DMS53 (cell line): ENCODE data around the gene C19orf67.
"Not testable (repeated sequence)": the region's sequence is repeated elsewhere in the genome, so short reads cannot be mapped to it uniquely, and the experiment has no call there.

Experiments
- DNase-seq: peaks from one replicate; lab custom pipeline; 2025; lab: John Stamatoyannopoulos, UW

C19orf67 gene

DNA sequence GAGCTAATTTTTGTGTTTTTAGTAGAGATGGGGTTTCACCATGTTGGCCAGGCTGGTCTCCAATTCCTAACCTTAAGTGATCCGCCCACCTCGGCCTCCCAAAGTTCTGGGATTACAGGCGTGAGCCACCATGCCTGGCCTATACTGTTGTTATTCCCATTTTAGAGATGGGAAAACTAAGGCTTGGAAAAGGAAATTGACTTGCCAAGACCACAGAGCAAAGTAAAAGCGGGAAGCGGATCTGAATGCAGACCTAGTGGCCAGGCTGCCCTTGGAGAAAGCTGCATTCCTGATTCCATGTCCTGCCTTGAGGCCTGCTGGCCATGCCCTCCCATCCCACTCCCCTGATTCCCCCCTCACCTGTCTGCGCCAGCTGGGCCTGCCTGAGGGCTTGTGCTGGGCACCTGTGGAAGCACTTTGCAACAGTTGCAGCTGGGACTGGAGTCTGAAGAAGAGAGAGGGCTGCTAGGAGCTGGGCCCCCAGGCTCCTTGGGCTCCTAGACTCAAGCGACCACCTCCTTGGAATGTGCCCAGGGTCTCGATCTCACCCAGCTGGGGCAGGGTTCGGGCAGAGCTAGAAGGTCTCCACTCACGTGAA, 29.4 kb downstream of the C19orf67 start:
- no peak for DNase-seq

DNA sequence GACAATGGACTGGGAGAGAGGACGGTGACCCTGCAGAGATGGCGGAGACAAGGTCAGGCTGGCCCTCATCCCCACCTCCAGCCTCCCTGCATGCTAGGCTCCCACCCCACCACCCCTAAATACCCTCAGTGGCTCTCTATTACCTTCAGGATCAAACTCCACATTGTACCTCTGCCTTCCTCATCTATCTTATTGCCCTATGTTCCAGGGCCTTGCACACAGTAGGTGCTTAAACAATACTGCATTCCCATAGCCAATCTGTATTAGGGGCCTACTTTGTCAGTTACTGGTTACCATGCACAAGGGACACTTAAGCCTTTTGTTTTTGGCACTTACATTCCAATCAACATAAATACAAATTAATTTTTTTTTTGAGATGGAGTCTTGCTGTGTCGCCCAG, 30.2 kb downstream of the C19orf67 start:
- DNase-seq: no peak

DNA sequence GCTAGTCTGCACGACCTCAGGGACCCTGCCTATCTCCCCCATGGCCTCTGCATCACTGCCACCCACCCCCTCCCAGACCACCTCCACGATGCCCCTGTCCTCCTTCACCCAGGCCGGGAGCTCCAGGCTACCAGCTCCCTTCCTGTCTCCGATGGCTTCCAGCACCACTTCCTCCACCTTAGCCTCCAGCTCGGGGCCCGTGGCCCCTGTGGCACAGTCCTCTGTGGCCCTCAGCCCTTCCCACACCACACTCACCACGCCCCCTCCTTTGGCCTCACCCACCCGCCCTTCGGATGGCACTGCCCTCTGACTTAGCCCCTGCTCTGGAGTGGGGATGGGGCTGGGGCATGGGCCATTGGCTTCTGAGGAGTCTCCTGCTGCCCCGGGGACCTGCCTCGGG, 30.9 kb downstream of the C19orf67 start:
- no peak for DNase-seq

DNA sequence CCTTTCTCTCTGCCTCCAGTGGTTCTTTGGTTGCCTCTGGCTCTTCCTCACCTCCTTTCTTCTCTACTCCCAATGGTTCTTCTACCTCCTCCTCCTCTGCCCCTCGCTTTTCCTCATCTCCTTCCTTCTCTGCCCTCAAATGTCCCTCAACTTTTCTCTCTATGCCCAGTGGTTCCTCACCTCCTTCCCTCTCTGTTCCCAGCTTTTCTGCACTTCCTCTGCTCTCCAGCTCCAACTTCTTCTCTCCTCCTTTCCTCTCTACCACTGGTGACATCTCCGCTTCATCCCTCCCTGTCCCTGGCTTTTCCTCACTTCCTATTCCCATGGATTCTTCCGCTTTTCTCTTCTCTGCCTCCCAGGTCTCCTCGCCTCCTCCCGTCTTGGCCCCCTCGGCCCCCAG, 31.5 kb downstream of the C19orf67 start:
- DNase-seq: no peak

DNA sequence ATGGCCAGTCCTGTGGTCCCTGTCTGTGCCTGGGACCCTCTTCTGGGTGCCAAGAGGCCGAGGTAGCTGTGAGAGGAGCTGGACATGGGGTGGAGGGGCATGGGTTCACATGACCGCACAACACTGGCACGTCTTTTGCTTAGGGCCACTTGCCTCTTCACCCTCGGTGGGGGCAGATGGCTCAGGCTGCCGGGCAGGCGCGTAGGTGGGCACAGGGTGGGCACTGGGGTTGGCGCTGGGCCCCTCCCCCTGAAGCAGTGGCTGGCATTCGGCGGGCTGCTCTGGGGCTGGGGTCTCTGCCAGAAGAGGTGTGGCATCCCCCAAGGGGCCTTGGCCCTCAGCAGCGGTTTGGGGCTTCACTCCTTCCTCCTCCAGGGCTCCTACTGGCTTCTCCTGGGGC, 32.1 kb downstream of the C19orf67 start:
- no peak for DNase-seq

DNA sequence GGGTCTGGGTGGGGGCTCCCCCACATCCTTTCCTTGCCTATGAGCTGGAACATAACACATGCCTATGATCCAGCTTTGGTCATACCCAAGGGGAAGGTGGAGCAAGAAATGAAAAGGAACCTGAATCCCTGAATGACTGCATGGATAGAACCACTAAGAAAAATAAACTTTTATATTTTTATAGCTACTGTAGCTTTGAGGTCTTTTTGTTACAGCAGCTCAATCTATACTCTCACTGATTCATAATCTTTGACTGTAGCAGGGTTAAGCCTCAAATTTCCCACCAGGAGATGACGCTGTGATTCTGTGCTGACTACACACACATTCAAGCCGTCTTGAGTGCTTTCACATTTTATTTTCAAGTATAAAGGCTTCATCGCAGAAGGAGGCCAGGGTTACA, 32.6 kb downstream of the C19orf67 start:
- DNase-seq: no peak

DNA sequence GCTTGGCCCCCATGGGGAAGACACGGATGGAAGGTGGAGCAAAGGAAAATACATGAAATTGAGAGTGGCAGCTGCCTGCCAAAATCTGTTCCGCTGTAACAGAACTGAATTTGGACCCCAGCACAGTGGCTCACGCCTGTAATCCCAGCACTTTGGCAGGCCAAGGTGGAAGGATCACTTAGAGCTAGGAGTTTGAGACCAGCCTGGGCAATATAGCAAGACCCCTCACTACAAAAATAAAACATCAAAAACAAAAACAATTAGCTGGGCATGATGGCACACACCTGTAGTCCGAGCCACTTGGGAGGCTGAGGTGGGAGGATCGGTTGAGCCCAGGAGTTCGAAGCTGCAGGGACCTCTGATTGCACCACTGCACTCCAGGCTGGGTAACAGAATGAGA, 33.1 kb downstream of the C19orf67 start:
- DNase-seq: no peak

DNA sequence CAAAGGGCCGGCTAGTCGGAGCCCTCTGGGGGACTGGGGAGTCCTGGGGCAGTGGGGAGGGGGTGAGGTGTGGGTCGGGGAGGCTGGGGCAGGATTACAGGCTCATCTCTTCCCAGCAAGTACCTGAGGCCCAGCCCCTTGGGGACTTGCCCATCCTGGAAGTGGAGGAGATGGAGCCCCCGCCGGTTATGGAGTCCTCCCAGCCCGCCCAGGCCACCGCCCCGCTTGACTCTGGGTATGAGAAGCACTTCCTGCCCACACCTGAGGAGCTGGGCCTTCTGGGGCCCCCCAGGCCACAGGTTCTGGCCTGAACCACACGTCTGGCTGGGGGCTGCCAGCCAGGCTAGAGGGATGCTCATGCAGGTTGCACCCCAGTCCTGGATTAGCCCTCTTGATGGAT, 33.6 kb downstream of the C19orf67 start:
- DNase-seq: no peak

DNA sequence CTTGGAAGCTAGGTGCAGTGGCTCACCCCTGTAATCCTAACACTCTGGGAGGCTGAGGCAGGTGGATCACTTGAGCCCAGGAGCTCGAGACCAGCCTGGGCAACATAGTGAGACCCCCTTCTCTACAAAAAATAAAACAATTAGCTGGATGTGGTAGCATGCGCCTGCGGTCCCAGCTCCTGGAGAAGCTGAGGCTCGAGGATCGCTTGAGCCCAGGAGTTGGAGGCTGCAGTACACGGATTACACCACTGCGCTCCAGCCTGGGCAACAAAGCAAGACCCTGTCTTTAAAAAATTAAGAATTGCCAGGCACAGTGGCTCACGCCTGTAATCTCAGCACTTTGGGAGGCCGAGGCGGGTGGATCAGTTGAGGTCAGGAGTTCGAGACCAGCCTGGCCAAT, 34.6 kb downstream of the C19orf67 start:
- DNase-seq: not testable (repeated sequence)

DNA sequence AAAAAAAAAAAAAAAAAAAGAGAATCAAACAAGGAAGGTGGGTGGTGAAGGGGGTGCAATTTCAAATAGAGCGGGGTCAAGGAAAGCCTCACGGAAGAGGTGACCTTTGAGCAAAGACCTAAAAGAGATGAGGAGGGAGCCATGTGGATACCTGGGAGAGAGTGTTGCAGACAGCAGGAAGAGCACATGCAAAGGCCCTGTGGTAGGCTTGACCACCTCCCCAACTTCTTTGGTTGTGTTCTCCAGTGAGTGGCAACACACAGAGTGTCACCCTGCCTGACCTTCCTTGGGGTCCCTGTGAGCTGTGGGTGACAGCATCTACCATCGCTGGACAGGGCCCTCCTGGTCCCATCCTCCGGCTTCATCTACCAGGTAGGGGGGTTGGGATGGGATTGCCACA, 35.1 kb downstream of the C19orf67 start:
- DNase-seq: no peak

DNA sequence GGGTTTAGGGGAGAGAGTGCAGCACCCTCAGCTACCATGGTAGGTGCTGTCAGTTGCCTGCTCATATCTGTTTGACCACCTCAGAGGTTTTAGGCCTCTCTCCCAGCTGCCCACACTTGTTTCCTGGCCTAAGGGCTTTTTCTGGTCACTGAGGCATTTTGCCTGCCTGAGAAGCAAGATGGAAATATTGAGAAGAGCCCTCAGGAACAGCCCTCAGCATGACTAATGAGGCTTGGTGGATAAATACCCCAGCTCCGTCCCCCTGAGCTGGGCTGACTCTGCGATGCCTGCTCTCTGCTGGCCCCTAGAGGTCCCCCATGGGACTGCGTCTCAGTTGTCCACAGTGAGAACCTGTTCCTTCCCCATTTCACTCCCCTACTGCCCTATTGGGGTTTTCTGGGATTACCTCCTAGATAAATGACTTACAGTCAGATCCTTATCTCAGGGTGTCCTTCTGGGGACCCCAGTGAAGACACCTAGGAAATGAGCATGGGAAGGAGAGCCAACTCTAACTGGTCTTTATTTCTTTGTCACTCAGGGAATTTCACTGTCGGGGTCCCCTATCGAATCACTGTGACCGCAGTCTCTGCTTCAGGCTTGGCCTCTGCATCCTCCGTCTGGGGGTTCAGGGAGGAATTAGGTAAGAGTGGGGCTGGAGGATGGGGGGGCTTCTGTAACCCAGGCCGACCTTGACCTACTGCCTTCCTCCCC, 37.0 kb downstream of the C19orf67 start:
- peak; percentile 73 for DNase-seq

DNA sequence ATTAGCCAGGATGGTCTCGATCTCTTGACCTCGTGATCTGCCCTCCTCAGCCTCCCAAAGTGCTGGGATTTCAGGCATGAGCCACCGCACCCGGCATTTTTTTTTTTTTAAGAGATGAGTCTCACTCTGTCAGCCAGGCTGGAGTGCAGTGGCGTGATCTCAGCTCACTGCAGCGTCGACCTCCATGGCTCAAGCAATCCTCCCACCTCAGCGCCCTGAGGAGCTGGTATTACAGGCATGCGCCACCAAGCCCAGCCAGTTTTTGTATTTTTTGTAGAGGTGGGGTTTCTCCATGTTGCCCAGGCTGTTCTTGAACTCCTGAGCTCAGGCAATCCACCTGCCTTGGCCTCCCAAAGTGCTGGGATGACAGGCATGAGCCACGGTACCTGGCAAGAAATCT, 37.7 kb downstream of the C19orf67 start:
- DNase-seq: not testable (repeated sequence)

DNA sequence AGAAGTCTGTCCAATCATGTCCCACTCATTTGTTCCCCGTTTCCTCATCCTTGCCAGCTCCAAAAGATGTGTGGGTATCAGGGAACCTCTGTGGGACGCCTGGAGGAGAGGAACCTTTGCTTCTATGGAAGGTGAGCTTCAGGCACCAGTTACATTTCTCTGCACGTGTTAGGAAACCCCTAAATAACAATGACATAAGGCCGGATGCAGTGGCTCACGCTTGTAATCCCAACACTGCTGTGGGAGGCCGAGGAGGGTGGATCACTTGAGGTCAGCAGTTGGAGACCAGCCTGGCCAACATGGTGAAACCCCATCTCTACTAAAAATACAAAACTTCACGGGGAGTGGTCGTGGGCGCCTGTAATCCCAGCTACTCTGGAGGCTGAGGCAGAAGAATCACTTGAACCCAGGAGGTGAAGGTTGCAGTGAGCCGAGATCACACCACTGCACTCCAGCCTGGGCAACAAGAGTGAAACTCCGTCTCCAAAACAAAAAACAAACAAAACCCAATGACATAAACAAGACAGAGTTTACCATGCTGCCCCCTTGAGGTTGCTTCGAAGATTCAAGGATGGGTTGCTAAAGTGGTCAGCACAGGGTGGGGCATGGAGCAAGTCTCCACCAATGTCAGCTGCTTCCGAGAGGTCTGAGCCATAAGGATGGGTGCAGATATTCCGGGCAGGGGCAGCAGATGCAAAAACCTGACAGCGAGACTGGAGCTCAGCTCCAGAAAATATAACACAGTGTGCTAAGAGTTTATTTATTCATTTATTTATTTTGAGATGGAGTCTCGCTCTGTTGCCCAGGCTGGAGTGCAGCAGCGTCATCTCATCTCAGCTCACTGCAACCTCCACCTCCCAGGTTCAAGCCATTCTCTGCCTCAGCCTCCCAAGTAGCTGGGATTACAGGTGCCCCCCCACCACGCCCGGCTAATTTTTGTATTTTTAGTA, 42.6 kb downstream of the C19orf67 start:
- DNase-seq: peak; percentile 90

DNA sequence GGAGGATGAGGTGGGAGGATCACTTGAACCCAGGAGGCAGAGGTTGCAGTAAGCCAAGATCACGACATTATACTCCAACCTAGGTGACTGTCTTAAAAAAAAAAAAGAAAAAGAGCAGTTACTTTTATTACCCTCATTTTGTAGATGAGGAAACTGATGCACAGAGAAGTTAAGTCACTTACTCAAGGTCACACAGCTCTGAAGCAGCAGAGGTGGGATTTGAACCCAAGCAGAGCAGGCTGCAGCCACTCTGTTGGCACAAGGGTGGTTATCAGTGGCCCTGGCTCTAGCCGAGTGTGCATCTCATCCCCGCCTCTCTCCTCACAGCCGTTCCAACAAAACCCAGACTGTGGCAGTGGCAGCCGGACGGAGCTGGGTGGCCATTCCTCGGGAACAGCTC, 46.4 kb downstream of the C19orf67 start:
- DNase-seq: no peak

DNA sequence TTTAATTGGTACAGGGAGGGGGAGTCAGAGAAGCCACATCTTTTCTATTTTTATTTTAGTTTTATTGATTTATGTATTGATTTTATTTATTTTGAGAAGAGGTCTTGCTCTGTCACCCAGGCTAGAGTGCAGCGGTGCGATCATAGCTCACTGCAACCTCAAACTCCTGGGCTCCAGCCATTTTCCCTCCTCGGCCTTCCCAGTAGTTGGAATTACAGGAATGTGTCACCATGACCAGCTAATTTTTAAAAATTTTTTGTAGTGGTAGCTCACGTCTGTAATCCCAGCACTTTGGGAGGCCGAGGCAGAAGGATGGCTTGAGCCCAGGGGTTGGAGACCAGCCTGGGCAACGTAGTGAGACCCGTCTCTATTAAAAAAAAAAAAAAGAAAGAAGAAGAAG, 49.9 kb downstream of the C19orf67 start:
- DNase-seq: no peak

DNA sequence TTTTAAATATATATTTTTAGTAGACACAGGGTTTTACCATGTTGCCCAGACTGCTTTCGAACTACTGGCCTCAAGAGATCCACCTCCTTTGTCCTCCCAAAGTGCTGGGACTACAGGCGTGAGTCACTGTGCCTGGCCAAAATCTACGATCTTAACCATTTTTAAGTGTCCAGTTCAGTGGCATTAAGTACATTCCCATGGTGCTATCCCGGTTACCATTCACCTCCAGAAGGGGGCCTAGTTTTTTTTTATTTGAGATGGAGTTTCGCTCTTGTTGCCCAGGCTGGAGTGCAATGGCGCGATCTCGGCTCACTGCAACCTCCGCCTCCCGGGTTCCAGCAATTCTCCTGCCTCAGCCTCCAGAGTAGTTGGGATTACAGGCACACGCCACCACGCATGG, 50.4 kb downstream of the C19orf67 start:
- DNase-seq: not testable (repeated sequence)

DNA sequence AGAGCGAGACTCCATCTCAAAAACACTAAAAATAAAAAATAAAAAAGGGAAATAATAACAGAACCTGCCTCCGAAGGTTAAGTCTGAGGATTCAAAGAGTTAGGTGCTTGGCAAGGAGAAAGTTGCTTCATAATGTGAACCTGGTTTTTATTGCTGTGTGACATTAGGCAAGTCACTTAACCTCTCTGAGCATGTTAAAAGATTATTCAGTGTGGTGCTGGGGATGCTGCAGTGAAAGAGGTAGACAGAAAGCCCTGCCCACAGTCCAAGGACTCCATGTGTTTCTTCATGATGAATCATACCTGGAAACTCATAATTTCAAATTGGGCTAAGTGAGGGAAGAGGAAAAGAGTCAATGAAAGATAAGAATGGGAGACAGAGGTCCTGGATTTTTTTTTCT, 51.6 kb downstream of the C19orf67 start:
- no peak for DNase-seq

DNA sequence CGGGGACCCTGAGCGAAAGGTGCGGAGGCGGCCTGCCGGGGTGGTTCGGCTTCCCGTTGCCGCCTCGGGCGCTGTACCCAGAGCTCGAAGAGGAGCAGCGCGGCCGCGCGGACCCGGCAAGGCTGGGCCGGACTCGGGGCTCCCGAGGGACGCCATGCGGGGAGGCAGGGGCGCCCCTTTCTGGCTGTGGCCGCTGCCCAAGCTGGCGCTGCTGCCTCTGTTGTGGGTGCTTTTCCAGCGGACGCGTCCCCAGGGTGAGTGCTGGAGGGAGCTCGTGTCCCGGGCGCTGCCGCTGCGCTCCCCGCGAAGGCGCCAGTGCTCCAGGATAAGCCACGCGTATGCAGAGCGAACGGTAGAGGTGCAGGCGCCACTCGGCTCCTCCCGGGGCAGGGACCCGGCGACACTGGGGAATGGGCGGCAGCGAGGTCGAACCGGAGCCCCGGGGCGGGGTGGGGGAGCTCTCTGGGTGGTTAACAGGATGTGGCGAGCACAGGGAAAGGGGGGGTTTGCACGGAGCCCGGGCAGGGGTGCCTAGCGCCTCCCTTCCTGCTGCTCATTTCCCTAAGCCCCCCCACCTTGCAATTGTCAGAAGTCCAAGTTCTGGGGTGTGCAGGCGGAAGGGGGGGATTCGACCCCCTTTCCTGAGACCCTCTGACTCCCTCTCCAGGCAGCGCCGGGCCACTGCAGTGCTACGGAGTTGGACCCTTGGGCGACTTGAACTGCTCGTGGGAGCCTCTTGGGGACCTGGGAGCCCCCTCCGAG, 53.7 kb downstream of the C19orf67 start, which contains the start of gene IL27RA:
TSS of gene IL27RA (plus strand) at position 44 of the 762 bp plus-strand sequence. CDS start at position 155, 111 bp downstream.
- peak; percentile 74 for DNase-seq
